22Rv1 (cell line): ENCODE measurements around the gene NT5C3B.
"Not testable (repeated sequence)": the region's sequence is repeated elsewhere in the genome, so short reads cannot be mapped to it uniquely, and the experiment has no call there.

Source experiments
- H3K27ac ChIP-seq: fragments of 450-650 bp; 2 replicates; pipeline ENCODE4 v1.5.1; 2017
- CTCF ChIP-seq: fragments of 450-650 bp; IDR thresholded peaks from 2 replicates; pipeline ENCODE4 v1.5.1; 2017; ENCODE audit warnings: mild to moderate bottlenecking
- ZFX ChIP-seq: fragments of 450-650 bp; IDR thresholded peaks from 2 replicates; pipeline ENCODE4 v1.6.1; 2017; ENCODE audit warnings: antibody characterized with exemption, borderline replicate concordance

Gene NT5C3B

DNA sequence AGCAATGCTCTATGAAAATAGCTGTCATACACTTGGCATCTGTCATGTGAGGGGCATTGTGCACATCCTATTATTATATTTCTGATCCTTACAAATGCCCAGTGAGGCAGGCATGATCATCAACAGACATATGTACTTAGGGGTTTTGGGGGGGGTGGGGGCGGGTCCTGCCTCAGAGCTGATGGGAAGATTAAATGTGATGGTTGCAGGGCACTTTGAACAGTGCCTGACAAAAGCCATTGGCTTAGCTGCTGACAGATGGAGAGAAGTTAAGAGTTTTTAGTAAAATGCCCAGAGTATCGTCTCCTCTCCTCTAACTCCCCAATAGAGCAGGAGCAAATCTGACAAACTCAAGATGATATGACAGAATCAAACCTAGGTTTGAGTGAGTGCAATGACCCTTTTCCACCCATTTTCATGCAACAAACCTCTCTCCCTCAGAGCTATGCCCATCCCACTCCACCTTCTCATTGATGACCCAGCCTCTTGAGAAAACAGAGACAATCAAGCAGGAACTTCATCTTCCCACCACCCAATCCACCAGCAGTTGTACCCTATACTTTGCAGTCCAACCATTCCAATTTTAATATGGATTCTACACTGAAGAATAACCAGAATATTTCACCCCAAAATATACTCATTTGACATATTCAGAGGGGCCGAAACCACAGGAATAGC is 24.4 kb upstream of the NT5C3B start:
- no peak for TF ChIP-seq ZFX
- TF ChIP-seq CTCF: no peak
- H3K27ac ChIP-seq: no peak overlapping the region

DNA sequence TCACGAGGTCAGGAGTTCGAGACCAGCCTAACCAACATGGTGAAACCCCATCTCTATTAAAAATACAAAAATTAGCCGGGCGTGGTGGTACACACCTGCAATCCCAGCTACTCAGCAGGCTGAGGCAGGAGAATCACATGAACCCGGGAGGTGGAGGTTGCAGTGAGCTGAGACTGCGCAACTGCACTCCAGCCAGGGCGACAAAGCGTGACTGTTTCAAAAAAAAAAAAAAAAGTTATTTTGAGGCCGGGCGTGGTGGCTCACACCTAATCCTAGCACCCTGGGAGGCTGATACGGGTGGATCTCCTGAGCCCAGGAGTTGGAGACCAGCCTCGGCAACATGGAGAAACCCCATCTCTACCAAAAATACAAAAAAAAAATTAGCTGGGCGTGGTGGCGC is 15.3 kb upstream of the NT5C3B start:
- not testable (repeated sequence) for H3K27ac ChIP-seq

DNA sequence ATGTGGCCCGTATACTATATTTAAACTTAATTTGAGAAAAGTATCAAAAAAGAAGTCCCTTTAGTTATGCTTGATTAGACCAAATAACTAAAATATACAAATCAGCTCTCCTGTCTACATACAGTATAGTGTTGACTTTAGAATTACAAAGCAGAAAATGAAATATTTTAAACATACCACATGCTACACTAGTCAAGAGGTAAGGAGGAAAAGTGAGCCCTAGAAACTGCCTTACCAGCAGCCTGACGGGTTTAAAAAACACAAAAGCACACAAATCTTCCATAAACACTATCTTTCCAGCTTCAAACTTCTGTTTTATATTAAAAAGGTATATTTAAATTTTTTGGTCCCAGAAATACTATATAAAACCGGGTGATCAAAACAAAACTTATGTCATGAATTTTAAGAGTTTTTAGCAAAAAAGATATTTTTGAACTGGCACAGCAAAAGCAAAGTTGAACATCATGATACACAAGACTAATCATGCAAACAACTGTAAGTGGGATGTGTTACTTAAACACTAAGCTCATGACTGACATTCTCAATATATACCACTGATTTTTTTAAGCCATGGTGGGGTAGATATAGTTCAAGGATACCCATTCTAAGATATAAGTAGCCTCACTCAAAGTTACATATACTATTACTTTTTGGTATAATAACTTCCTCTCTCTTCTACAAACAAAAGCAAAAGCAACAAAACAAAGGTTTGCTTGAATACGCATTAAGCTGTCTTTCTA is 13.4 kb upstream of the NT5C3B start:
- H3K27ac ChIP-seq: no peak overlapping the region
- no peak for TF ChIP-seq ZFX
- no peak for TF ChIP-seq CTCF

DNA sequence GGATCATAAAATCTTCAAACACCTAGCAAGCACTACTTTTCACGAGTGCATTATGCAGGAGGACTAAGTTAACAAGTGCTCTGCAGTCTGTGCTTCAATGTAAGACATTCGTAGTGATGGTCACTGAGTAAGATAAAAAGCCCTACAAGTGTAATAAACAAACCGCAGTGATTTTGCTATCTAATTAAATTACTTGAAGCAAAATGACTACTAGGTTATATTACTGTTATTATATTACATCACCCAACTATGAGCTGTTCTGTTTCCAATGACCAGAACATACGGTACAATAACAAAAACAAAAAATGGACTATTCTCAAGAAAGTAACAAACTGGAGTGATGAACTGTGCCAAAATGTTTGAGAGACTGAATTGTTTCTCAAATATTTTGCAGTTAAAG is 12.8 kb upstream of the NT5C3B start:
- no peak overlapping the region for H3K27ac ChIP-seq
- TF ChIP-seq CTCF: no peak
- no peak for TF ChIP-seq ZFX

- no peak for TF ChIP-seq CTCF
- no peak for TF ChIP-seq ZFX
Measured at GRCh38 chr17:41844971-41845370, 8.9 kb upstream of the NT5C3B start.

GRCh38 chr17:41840781-41841180 is 4.7 kb upstream of the NT5C3B start:
- not testable (repeated sequence) for H3K27ac ChIP-seq

More at GRCh38 chr17:41844971-41845370, 8.9 kb upstream of the NT5C3B start:
- no peak overlapping the region for H3K27ac ChIP-seq

DNA sequence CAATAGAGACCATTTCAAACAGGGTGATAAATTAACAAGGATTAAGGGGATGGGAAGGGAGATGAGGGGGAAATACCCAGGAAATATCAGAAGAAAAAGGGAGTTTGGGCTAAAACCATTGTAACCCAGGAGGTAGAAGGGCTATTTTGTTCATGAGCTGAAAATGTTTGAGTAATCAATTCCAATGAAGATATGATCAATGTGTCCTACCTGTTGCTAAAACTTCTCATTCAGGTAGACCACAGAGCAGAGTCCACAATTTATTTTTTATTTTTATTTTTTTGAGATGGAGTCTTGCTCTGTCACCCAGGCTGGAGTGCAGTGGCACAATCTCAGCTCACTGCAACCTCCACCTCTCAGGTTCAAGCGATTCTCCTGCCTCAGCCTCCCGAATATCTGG is 3.4 kb upstream of the NT5C3B start:
- not testable (repeated sequence) for H3K27ac ChIP-seq

DNA sequence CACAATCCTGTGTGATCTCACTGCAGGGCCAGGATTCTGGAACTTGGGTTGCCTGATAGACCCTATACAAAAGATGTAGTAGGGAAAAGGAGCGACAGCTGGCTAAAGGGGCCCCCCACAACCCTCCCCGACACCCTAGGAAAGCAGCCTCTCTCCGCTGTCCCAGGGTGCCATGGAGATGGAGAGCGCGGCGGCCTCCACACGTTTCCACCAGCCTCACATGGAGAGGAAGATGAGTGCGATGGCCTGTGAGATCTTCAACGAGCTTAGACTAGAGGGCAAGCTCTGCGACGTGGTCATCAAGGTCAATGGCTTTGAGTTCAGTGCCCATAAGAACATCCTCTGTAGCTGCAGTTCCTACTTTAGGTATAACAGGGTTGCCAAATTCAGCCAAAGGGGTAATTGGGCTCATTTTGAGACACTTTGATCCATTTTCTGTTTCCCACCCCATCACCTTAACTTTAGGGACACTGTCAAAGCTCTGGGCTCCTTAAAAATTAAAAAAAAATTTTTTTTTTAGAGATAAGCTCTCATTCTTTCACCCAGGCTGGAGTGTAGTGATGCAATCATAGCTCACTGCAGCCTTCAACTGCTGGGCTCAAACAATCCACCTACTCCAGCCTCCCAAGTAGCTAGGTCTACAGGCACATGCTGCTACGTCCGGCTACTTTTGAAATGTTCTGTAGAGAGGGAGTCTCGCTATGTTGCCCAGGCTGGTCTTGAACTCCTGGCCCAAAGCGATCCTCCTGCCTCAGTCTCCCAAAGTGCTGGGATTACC is 1.9 kb upstream of the NT5C3B start, which contains the start of gene KLHL10:
KLHL10 (plus strand) TSS at position 65 of the 778 bp plus-strand sequence; CDS start at position 173, 108 bp downstream.
- TF ChIP-seq CTCF (no peak), ZFX (no peak)
- H3K27ac ChIP-seq: no peak within 1 kb of the TSS
